Inflammatory macrophage (primary cell): Measurements from ENCODE around the gene CROCC.

ENCODE experiments used
- DNase-seq, 2 donors: peaks; one replicate each; pipeline ENCODE4 v3.0.0-alpha.2; 2020 to 2022

The CROCC gene

GRCh38 chr1:16986560-16986959, 64.8 kb downstream of the CROCC start:
- DNase-seq = no peak

- DNase-seq = no peak
Measured at GRCh38 chr1:16986962-16987361, 65.2 kb downstream of the CROCC start.

- no peak for DNase-seq
Measured at GRCh38 chr1:16988210-16988609, 66.5 kb downstream of the CROCC start.

- no peak for DNase-seq
Measured at GRCh38 chr1:16989676-16990391, 68.1 kb downstream of the CROCC start.

GRCh38 chr1:16991571-16991970, 69.8 kb downstream of the CROCC start:
- DNase-seq = no peak

- no peak for DNase-seq
Measured at GRCh38 chr1:16992102-16992501, 70.4 kb downstream of the CROCC start.

- DNase-seq = no peak
Measured at GRCh38 chr1:16992675-16993074, 70.9 kb downstream of the CROCC start.

GRCh38 chr1:16993521-16994038, 71.8 kb downstream of the CROCC start:
- no peak for DNase-seq

GRCh38 chr1:16996845-16997244, 75.1 kb downstream of the CROCC start:
- no peak for DNase-seq

- DNase-seq = no peak
Measured at GRCh38 chr1:16998589-16998988, 76.9 kb downstream of the CROCC start.

- no peak for DNase-seq
Measured at GRCh38 chr1:16999863-17000262, 78.1 kb downstream of the CROCC start.

GRCh38 chr1:17001760-17002523, 80.2 kb downstream of the CROCC start:
- no peak for DNase-seq

- DNase-seq = no peak
Measured at GRCh38 chr1:17002524-17002902, 80.8 kb downstream of the CROCC start.

GRCh38 chr1:17004466-17005364, 83.0 kb downstream of the CROCC start:
- no peak for DNase-seq

- no peak for DNase-seq
Measured at GRCh38 chr1:17005365-17005740, 83.6 kb downstream of the CROCC start.

GRCh38 chr1:17007121-17007520, 85.4 kb downstream of the CROCC start:
- DNase-seq = no peak

GRCh38 chr1:17008208-17008855, 86.6 kb downstream of the CROCC start:
- no peak for DNase-seq

GRCh38 chr1:17009706-17010105, 88.0 kb downstream of the CROCC start:
- DNase-seq = peak; percentile 70 to 75

- DNase-seq = no peak
Measured at GRCh38 chr1:17011092-17011438, 89.3 kb downstream of the CROCC start.

- peak; percentile 62 to 75 for DNase-seq
Measured at GRCh38 chr1:17011439-17012307, 89.9 kb downstream of the CROCC start, which contains the start of gene ATP13A2. Gene ATP13A2 (minus strand): TSS chr1:17011928. CDS start chr1:17011738, 190 bp downstream.

GRCh38 chr1:17012775-17013490, 91.2 kb downstream of the CROCC start:
- DNase-seq = no peak
